ACHN (cell line): ENCODE results near the gene CRYBG1.
"Not testable (repeated sequence)": the region's sequence is repeated elsewhere in the genome, so short reads cannot be mapped to it uniquely, and the experiment has no call there.

Experiments
- DNase-seq: peaks from one replicate; pipeline ENCODE4 v3.0.0-alpha.2; 2015
- in situ Hi-C: cut with HindIII; loops from 2 replicates; pipeline ENCODE4 v1.10.0; 2017; ENCODE audit warnings: low sequenced_read_pairs, low pct_ligation_motif_present, low pct_unique_long_range_greater_than_20kb

Gene CRYBG1

DNA sequence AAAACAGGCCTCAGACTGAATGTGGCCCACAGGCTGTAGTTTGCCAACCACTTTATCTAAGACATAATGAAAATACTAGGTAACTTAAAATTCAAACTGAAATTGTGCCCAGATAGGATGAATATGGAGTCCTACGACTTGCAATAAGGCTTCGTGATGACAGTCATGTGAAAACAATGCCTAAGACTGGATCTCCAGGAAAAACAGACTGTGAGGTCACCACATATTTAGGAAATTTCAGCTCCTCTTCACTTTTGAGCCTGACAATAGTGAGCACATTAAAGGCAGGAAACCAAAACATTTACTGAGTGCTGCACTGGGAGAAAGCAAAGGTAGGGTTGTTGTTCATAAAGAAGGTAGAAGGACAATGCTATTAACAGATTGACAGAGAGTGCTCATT, 218.8 kb downstream of the CRYBG1 start:
- no peak for DNase-seq
- in situ Hi-C loops, result no loop called here

DNA sequence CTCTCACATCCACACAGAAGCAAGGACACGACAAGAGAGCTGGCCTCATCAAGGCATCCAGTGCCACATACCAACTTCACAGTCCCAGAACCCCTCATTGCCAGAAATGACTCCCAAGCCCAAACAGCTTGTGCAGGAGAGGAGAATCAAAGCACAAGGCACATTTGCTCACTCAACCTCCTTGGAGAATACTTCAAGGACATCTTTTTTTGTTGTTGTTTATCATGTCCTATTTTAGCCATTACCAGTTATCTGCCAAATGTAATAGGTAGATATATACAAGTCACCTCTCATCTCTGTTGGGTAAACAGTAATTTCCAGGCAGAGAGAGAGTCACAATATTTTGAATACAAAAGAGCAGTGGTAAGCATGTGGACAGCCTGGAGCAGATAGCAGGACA, 221.0 kb downstream of the CRYBG1 start:
- no peak for DNase-seq
- in situ Hi-C loops, result no loop called here

DNA sequence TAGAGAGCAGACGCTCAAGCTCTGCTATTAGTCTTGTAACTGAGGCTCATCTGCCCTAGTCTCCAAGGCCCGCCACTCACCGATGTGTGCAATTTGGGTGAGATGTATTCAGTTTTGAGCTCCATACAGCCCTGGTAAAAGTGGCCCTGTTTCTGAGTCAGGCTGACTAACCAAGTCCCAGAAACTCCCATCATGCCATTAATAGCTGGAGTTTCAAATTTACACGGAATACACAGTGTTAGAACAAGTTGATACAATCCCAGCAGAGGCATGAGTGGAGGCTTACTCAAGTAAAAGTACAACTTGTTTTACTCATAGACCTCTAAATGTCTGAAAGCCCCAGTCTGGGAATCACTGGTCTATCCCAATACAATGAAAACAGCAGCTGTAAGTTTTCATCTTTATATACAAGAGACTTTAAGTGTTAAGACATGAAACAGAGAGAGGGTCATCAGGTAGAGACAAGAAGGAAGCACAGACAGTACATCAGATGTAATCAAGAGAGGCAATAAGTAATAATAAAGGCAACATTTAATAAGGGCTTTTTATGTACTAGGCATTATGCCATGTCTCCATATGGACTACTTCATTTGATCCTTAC, 226.4 kb downstream of the CRYBG1 start:
- in situ Hi-C loops, result no loop called here
- DNase-seq, result no peak

DNA sequence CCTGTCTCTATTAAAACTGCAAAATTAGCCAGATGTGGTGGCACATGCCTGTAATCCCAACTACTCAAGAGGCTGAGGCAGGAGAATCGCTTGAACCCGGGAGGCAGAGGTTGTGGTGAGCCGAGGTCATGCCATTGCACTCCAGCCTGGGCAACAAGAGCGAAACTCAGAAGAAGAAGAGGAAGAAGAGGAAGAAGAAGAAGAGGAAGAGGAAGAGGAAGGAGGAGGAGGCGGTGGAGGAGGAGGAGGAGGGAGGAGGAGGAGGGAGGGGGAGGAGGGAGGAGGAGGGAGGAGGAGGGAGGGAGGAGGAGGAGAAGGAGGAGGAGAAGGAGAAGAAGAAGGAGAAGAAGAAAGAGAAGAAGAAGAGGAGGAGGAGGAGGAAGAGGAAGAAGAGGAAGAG, 228.4 kb downstream of the CRYBG1 start:
- in situ Hi-C loops, DNase-seq: not testable (repeated sequence)

DNA sequence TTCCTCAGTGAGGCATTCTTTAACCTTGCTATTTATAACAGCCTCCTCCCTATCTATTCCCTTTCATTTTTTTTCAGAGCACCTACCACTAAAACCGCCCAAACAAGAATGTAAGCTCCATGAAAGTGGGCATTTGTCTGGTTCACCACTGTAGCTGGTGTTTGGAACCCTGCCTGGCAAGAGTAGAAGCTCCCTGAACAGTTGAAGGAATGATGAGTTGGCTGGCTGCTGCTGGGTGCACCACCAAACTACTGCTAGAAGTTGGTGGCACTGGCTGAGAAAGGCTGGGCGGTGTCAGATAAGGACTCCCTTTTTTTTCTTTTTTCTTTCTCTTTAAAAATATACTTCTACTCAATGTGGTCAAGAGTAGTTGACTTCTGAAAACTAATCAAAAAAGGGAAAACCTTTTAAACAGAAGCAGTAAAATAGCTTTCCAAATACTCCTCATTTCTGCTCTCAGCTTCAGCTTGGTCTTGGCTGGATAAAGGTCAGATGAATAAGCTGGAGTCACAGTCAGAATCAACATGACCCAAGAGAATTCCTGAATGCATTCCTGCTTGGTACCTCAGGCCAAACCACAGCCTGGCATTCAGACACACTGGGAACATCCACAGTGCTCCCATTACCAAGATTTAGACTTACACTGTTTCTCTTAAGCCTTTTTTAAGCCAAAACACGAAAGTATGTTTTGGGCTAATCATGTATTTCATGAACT, 230.8 kb downstream of the CRYBG1 start:
- DNase-seq, result peak; percentile 84
- in situ Hi-C loops, result no loop called here

DNA sequence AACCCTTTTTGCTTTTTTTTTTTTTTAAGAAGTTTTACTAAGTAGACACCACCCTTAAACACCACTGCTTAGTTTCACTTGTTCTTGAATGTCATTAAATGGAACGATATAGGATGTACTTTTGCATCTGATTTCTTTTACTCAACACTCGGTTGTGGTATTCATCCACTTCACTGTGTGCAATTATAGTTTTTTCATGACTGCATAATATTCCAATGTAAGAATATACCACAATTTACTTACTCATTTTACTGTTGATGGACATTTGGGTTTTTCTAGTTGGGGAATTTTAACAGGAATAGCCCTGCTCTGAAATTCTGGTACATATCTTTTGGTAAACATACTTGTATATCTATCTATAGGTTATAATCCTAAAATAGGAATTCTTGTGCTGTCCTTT, 238.9 kb downstream of the CRYBG1 start:
- DNase-seq, result no peak
- in situ Hi-C loops, result no loop called here

DNA sequence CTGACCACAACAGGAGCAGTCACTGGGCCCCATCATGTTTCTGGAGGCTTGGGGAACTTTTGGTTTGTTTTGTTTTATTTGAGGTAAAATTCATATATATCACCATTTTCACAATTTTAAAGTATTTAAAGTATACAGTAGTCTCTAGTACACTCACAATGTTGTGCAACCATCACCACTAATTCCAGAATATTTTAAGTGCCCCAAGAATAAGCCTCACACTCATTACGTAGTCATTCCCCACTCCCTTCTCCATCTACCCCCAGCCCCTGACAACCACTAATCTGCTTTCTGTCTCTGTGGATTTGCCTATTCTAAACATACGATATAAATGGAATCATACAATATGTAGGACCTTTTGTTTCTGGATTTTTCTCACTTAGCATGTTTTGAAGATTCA, 239.8 kb downstream of the CRYBG1 start:
- no peak for DNase-seq
- in situ Hi-C loops, result no loop called here

DNA sequence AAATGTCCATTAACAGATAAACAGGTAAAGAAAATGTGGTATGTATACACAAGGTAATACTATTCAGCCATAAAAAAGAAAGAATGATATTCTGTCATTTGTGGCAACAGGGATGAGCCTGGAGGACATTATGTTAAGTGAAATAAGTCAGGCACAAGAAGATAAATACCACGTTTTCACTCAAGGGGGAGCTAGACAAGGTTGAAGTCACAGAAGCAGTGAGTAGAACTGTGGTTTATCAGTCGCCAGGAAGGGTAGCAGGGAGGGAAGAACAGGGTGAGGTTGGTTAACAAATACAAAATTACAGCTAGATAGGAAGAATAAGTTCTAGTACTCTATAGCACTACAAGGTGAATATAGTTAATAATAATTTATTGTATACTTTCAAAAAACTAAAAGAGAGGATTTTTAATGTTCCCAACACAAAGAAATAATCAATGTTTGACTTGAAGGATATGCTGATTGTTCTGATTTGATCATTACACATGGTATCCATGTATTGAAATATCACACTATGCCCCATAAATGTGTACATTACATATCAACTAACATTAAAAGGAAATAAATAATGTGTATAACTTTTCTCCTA, 247.7 kb downstream of the CRYBG1 start:
- DNase-seq, result peak; percentile 77
- in situ Hi-C loops, result no loop called here

DNA sequence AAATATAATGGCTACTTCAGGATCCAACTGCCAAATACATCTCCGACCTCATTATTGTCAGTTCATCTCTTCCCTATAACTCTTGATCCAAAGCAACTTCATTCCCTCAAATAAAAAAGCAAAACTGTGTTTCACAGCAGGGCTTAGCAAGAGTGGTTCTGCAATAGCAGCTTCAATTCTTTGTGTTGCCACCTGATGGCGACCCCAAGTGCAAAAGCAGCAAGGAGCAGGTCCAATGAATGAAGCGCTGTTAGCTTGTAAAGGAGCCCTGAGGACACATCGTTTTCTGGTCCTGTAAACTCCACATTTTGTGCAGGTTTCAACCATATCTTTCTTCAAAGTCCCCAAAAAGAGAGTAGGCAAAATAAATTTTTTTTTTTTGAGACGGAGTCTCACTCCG, 249.2 kb downstream of the CRYBG1 start:
- in situ Hi-C loops, result no loop called here

DNA sequence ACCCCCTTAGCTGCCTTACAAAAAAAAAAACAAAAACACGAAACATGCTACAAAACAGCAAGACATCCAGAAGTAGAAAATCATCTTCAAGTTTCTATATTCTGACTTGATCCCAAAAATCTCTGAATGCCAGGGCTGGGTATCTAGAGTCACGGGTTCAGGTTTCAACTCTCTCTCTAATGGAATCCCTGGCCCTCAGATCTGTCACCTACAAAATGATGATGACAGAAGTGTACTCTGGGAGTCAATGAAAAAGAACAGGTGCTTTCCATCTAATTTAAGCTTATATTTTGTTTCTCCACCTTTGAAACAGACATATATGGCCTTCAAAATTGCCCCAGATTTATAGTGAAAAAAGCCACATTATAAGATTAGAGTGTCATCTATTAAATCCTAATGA, 250.5 kb downstream of the CRYBG1 start:
- in situ Hi-C loops, result no loop called here

More for the DNA sequence above, 249.2 kb downstream of the CRYBG1 start:
- peak; percentile 35 for DNase-seq

DNA sequence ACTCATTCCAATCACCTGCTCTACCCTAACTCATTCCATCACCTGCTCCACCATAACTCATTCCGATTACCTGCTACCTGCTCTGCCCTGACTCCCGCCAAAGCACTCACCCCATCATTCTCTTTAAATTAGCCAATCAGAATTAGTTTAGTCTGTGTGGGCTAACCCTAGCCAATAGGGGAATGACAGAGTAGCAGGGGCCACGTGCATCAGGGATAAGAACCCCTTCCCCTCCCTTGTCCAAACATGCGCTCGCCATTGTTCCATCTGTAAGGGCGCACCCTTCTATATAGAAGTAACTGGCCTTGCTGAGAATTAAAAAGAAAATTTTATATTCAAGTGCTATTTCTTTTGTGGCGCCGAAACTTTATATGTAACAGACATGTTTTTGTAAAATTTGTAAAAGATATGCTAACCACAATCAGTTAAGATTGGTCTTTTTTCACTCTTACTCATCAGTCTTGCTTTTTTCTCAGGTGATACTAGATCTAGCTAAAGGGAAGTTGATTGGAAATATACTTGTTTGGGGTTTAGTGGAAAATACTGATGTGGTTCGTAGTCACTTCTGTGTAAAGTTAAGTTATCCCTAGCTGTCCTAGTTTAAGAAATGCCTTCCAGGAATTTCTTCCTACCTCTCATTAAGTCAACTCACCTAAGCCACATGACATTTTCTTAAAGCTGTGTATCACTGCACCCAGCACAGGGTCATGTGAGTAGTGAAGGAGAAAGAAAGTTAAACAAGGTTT, 252.3 kb downstream of the CRYBG1 start:
- in situ Hi-C loops, result no loop called here
- no peak for DNase-seq

More for the DNA sequence above, 250.5 kb downstream of the CRYBG1 start:
- no peak for DNase-seq

DNA sequence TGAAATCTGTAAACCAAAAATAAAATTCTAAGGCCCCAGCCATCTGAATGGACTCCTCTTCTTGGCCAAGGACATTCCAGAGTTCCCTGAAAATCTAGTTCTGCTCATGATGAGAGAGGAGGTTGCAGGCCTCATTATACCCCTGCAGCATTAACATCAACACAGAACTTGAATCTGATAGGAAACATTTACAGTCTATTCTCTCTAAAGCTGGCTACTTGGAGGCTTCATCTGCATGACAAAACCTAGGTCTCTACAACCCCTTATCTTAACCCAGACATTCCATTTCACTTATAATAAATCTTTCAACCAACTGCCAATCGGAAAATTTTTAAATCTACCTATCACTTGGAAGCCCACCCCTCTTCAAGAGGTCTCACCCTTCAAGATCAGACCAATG, 253.1 kb downstream of the CRYBG1 start:
- in situ Hi-C loops, result no loop called here
- no peak for DNase-seq

DNA sequence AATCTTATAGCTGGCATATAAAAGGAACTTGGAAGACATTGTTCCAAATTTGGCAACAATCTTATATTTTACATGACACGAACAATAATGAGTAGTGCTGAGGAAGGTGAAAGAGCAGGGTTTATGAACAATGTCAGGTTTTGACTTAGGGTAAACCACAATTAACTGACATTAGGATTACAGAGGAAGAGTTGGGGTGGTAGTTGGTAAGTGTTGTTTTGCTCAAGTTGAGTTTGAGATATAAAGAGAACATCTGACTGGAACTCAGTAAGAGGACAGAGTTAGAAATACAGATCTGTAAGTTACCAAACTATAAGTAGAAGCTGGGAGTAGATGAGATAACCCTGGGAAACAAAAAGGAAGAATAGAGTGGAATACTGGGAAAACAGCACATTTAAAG, 253.6 kb downstream of the CRYBG1 start:
- DNase-seq, result no peak
- in situ Hi-C loops, result no loop called here

DNA sequence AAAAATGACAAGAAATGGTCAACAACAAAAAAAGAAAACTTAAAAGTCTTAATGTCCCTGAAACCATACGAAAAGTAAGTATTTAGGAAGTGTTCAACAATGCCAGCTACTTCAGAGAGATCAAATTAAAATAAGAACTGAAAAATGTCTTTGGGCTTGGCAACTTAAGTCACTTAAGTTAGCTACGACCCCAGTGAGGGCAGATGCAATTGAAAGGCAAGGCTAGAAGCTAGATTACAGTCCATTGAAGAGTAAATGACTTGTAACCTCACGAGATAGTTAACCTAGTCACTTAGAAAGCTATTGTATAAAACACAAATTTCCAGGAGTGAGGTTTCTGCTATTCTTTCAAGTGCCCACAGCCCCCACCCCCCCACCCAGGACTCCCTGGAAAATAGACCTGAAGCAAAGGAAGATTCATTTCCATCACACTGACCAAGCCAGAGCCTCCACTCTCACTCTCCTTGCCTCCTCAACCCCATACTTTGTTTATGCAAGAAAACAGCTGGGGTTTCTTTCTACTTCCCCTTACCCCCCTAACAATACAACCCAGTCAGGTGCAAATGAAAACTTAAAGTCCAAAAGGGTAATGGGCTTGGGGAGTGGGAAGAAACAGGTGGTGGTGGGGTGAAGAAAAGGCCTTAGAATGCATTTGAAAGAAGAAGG, 254.2 kb downstream of the CRYBG1 start:
- no peak for DNase-seq
- in situ Hi-C loops, result no loop called here

DNA sequence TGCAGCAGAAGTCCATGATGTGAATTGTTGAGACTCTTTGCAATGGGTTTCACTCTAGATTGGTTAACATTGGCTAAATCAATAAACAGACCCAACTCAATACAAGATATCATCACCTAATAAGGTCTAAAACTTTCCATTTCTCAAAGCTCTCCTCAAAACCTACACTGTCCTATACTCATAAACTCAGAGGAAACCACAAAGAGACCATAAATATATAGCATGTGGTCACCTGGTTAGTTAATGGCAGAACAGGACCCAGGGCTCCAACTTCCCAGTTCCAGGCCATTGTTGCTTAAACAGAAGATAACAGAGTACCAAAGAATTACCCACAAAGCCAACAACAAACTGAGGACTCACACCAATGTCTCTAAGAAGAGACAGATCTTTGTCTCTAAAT, 256.8 kb downstream of the CRYBG1 start:
- no peak for DNase-seq
- in situ Hi-C loops, result no loop called here

DNA sequence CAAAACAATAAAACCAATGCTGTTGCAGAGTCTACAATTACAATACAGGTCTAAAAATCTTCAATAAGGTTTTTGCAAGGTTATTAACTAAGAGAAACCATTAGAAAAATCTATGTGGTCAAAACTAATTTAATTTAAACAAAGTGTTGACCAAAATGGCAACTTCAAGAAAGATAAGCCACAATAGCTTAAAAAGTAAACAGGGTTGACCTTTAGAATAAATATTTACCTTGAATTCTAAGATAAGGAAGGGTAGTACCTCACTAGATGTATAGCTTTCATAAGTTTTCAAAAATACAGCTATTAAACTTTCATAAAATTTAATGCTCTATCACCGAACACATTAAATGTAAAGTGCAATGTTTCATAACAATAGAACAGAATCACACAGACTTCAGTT, 257.3 kb downstream of the CRYBG1 start:
- no peak for DNase-seq
- in situ Hi-C loops, result no loop called here

DNA sequence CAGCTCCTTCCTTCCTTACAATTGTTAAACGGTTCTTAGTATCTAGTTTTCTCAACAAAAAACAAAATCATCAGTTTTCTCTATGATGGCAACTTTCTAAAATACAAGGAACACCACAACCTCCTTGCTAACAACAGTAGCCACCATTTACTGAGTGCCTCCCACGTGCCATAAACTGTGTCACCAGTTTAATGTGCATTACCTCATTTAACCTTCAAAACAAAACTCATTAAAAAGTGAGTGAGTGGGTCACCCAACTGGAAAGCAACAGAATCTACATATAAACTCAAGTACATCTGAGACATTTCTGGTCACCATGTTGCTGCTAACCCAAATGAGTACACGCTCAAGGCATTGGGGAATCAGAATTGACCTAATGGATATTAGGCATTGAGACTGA, 257.8 kb downstream of the CRYBG1 start:
- in situ Hi-C loops, result no loop called here

DNA sequence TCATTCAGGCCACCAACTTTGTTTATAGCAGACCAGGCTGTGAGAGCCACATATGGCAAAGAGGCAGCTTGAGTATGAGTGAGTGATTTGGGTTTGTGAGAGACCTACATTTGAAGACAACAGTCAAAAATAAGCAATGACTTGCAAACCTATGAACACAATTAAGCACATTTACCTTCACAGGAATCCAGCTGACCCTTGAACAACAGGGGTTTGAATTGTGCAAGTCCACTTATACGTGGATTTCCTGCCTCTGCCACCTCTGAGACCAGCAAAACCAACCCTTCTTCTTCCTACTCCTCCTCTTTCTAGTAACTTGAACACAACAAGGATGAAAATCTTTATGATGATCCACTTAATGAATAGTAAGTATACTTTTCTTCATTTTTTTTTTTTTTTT, 258.7 kb downstream of the CRYBG1 start:
- in situ Hi-C loops, result no loop called here
- no peak for DNase-seq

More for the DNA sequence above, 257.8 kb downstream of the CRYBG1 start:
- DNase-seq, result no peak
